OCI-LY1 (cell line): ENCODE results near the gene CERS6.

Source experiments
- EZH2 ChIP-seq: fragments of 200-600 bp; sonication (generic), shearing (Covaris generic); IDR thresholded peaks from 2 replicates; pipeline ENCODE4 v1.8.0; 2017; ENCODE audit warnings: borderline replicate concordance, mixed run types, mild to moderate bottlenecking, antibody characterized with exemption, low read length, moderate library complexity, mixed read lengths
- TF ChIP-seq, protein P1 (sequence below): fragments of 200-600 bp; sonication (generic), shearing (Covaris generic); IDR thresholded peaks from 2 replicates; pipeline ENCODE4 v1.5.1; 2017; ENCODE audit warnings: mild to moderate bottlenecking, antibody characterized with exemption, low read length, moderate library complexity, mixed read lengths

DNA sequence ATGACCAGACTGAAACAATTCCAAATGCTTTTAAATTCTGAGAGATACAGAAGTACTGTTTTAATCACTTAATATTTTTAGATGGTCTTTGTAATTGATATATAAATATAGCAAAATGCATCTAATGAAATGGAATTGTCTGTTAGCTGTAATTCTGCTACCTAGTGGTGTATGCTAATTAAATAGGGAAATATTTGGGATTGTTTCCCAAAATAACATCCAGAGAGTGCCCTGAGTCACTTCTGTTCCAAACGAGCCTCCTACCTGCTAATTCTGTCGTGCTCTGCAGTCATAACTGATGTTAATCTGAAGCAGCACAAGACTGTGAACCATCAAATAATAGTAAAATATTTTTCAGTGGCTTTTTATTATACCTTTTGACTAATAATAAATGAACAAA is 274.9 kb downstream of the CERS6 start:
- TF ChIP-seq, protein P1, sequence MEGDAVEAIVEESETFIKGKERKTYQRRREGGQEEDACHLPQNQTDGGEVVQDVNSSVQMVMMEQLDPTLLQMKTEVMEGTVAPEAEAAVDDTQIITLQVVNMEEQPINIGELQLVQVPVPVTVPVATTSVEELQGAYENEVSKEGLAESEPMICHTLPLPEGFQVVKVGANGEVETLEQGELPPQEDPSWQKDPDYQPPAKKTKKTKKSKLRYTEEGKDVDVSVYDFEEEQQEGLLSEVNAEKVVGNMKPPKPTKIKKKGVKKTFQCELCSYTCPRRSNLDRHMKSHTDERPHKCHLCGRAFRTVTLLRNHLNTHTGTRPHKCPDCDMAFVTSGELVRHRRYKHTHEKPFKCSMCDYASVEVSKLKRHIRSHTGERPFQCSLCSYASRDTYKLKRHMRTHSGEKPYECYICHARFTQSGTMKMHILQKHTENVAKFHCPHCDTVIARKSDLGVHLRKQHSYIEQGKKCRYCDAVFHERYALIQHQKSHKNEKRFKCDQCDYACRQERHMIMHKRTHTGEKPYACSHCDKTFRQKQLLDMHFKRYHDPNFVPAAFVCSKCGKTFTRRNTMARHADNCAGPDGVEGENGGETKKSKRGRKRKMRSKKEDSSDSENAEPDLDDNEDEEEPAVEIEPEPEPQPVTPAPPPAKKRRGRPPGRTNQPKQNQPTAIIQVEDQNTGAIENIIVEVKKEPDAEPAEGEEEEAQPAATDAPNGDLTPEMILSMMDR: no peak
- TF ChIP-seq EZH2: no peak
